Fibroblast of skin of right biceps (primary cell): ENCODE measurements around the gene CLASP1.
"Not testable (repeated sequence)": the region's sequence is repeated elsewhere in the genome, so short reads cannot be mapped to it uniquely, and the experiment has no call there.

ENCODE experiments used
- DNase-seq: peaks from one replicate; pipeline ENCODE4 v3.0.0-alpha.2; 2013

CLASP1 gene

DNA sequence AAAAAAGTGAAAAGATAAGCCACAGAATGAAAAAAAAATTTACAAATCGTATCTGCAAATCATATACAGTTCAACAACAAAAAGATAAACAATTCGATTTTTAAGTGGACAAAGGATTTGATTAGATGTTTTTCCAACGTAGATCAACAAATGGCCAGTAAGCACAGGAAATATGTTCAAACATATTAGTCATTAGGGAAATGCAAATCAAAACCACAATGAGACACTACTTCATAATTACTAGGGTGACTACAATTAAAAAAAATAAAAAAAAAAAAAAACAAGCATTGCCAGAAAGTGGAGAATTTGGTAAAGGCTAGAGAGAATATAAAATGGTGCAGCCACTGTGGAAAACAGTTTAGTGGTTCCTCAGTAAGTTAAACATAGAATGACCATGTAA, 156.9 kb downstream of the CLASP1 start:
- DNase-seq = no peak

DNA sequence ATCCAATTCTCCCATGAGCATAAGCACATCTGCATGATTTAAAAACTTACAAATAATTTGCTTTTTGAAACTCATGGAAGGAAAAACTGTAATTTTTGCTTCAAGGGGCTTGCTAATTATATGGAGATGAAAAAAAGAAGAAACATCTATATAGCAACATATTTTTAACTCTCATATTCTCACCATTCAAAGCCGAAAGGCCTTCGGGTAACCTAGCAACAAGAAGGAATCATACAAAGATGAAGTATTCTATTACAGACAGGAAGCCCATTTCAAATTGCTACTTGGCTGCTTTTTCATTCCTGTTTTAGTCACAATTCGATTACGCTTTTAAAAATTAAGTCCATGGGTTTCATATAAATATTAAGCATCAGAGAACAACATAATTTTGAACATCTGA, 157.7 kb downstream of the CLASP1 start:
- DNase-seq = no peak

DNA sequence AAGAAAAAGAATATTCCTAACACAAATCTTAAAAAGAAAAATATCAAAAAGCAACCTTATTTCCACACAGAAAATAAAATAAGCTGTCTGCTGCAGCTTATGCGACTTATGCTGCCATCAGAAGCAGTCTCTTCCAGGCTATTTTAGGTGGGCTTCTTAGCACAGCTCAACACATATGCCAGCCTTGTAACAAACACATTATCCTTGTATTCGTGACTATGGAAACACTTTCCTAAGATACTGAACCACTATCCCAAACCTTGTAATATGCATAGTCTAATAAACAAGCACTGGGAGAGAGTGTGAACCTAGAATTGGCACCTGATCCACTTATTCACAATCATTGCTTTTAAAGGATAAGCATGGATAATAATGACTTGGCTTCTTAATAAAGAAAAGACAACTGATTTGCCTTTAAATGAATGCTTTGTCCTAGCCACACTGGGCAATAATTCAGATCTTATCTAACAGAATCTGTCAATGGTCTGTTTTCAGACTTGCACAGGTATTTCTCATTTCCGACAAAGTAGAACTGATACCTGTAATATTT, 158.6 kb downstream of the CLASP1 start:
- DNase-seq = no peak

DNA sequence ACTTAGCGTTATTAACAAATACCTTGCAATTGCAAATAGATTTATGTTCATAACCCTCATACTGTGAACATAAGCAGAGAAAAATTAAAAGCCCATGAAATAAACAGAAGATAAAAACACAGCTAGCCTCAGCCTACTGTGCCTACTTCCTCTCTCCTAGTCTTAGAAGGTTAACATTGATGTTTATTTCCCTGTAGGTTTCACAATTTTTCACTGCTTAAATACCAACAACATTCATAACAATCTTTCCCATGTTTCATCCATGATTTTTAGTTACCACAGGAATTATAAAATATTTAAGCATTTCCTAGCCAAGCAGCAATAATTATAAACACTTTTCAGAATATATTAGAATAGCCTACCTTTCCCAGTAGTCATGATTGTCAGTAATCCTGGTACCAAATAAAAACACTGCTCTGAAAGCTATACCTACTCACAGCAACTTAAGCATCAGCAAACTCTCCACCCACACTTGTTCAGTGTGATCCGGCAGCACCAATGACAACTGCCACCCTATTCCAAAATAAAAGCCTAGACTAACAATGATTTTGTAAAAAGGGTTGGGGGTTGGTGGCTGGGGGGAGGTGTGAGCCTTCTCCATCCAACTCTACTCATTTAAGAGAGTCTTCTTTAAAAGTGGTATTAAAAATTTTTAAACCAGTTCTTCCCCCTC, 159.2 kb downstream of the CLASP1 start:
- DNase-seq = peak; percentile 32

DNA sequence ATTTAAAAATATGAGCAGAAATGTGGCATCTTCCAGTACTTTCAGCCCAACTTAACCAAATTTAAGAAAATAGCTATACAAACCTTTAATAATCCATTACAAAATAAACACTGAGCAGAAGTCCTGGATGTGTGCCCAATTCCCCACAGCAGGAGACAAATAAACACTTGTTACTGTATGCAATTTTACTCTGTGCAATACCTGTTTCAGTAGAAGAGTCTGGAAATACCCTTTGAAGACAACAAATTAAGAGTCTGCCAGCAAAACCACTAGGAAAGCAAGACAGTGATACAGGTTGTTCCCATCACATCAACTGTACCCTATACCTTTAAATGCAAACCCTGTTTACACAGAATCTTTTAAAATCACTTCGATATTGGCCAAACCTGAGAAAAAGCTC, 160.0 kb downstream of the CLASP1 start:
- DNase-seq = no peak

DNA sequence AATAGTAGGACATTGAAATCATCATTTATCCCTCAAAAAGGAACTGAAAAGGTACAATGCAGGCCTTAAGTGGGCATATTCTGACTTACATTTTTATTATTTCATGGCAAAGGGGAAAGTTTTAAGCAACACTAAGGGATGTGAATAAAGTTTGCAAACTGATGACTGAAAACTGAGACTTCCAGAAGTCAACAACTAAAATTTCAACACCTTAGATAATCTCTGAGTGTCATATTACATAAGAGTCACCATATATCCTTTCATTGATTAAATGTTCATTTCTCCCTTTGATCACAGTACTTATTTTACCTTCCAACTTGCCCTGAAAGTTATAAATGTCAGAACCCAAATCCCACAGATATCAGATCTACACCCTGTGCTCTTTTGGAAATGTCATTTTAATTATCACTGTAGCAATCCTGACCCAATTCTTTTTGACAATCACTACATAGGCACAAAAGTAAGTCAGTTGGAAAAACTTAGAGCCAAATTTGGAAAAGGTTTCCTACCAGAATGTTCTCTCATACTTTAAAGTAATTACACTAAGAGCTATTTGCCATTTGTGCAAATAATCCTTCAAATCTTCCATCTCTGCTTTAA, 163.0 kb downstream of the CLASP1 start:
- no peak for DNase-seq

DNA sequence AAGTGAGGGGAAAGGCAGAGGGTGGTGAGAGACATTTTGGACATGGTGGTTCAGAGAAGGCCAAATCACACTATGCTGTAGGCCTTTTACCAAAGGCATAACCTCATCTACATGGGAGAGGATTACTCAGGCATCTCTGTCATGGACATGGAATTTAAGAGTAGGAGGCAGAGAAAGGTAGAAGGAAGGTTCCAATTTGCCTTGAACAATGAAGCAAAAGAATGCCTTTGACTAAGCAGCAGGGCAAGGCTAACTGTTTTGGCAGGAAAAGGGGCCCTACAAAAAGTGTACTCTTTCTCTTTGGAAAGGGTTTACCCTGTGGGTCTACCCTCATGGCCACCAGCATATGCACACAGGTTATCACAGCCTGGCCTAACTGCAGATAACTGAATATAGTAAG, 164.2 kb downstream of the CLASP1 start:
- peak; percentile 83 for DNase-seq

DNA sequence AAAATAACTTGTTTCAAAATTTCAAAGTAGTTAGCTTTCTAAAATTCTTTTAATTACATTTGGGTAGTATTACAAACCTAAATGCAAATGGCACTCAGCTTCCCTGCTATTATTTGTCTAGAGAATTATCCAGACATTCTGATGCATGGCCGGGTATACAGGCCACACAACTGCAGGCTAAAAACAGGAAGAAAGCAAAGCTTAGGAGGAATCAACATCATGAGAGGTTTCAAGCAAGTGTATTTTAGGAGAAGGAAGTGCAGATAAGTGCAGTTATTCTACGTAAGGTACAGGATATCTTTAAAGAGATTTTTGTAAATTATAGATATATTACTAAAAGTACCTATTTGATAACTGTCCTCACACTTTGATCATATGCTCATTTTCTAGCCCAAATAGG, 165.4 kb downstream of the CLASP1 start:
- no peak for DNase-seq

DNA sequence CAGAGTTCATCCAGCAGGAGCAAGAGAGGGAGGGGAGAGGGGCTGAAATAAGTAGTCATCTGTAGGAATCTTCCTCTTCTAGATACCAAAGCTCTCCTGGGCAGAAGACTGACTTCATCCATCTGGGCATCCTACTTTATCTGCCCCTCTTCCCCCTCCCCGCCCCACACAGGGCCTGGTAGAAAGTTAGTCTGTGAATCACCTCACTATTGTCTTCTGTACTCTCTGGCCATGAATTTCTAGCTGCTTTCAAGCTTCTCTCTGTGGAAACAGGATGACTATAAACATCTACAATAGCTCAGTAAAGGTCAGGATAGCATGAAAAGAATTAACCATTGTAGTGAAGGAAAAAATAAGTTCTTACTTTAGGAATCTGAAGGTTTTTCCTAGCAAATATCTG, 166.2 kb downstream of the CLASP1 start:
- peak; percentile 45 for DNase-seq

DNA sequence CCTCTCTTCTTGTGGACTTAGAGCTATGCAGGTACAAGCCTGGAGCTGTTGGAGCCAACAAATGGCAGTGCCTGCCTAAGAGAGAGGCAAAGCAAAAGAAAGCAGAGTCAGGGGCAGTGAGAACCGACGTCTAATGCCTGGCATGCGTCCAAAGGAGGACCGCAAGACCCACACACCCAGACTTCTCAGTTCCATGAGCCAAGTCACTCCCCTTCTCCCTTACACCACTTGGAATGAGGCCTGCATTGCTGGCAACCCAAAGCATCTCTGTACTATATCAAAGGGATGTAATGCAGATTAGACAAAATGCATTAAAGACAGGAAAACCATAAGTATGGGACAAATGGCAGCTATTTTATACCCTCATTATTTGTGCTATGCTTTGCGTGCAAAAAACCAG, 168.4 kb downstream of the CLASP1 start:
- DNase-seq = peak; percentile 97

DNA sequence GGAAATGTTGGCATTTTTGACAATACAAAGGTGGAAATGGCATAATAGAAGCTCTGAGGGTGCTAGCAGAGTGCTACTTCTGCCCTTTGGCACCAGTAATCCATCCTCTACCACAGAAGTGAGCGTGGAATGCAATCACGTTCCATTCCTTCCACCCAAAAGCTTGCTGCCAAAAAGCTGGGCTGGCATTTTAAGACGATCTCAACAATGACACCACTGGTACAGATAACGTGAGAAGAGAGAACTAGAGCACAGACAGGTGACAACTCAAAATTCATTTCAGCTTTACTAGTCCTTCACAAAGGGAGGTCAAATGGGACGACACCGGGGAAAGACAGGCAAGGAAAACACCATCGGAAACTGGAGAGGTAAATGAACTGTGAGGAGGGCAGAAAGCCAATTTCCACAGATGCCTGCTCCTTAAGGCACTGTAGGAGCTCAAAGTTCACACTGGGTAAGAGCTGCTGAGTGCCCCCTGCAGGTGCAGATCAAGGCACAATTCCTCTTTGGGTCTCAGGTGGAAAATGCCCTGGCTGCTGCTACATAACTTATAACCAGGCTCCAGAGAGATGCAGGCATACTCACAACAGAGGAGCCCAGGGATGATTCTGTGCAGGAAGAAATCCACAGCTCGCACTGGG, 169.3 kb downstream of the CLASP1 start:
- DNase-seq = peak; percentile 36

DNA sequence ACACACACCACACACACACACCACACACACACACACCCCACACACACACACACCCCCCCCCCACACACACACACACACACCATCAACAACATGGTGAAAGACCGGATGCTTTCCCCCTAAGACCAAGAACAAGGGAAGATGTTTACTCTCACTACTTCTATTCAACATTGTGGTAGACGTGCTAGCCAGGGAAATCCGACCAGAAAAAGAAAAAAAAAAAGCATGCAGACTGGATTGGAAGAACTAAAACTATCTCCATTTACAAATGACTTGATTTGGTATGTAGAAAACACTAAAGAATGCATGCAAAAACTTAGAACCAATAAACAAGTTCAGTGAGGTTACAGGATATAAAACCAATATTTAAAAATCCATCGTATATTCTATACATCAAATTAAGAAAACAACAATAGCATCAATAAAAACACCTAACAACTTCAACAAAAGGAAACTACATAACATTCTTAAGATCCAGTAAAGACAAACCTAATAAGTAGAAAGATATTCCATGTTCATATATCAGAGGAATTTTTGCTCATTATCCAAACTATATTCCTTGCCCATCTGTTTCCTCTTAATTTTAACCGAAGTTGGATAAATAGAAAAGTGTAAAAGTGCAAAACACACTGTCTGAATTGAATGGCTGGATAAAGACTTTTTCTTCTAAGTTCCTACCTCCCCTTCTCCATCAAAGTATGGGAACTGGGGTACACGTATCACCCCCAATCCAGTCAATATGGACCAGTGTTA, 170.1 kb downstream of the CLASP1 start:
- peak; percentile 34 for DNase-seq

DNA sequence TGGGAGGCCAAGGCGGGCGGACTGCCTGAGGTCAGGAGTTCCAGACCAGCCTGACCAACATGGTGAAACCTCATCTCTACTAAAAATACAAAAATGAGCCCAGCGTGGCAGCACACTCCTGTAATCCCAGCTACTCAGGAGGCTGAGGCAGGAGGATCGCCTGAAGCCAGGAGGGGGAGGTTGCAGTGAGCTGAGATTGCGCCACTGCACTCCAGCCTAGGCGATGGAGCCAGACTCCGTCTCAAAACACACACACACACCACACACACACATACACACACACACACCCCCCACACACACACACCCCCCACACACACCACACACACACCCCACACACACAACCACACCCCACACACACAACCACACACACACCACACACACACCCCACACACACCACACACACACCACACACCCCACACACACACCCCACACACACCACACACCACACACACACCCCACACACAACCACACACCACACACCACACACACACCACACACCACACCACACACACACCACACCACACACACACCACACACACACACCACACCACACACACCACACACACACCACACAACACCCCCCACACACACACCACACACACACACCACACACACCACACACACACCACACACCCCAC, 170.8 kb downstream of the CLASP1 start:
- not testable (repeated sequence) for DNase-seq

DNA sequence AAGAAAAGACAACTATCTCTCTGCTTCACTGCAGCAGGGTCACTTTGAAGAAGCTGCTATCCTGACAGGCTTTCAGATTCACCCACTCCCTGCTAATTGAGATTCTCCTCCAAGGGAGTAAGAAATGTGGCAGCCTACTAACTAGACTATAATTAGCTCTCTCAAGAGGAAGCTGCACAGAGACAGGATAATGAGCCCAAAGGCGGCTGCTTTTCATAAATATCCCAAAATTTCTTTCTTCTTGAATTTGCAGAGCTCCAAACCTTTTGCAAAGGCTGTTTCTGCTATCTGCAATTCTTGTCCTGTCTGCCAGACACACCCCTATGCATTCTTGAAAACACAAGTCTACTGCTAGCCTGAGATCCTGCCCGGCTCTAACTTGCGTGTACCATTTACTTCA, 172.6 kb downstream of the CLASP1 start:
- DNase-seq = no peak

DNA sequence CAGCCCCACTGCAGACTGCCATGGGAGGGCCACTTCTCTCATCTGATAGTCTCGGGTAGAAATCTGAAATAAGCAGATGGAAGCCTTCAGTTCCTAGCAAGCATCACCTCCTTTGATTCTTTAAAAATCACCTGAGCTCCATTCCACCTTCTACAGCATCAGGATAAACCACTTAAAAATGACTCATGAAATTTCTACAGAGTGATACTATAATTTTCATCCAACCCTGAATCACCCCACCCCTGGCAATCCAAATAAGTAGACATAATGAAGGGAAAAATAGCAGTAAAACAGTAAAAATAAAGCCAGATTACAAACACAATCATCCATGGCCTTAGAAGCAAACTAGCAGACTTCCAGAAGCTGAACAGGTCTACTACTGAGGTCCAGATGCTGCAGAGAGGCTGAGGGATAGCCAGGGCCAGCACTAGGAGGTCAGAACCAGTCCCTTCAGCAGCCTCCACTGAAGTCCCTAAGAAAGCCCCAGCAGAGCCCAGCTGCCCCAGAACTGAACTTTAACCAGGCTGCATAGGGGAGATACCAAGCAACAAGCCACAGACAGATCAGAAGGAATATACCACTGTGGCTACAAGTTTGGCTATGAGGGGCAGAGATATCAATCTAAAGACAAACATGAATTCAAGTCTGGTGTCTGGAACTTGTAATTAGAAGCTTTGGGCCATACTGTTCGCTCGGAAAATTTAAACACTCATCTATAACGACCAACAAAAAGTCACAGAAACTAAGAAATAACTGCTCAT, 173.3 kb downstream of the CLASP1 start:
- DNase-seq = peak; percentile 22

DNA sequence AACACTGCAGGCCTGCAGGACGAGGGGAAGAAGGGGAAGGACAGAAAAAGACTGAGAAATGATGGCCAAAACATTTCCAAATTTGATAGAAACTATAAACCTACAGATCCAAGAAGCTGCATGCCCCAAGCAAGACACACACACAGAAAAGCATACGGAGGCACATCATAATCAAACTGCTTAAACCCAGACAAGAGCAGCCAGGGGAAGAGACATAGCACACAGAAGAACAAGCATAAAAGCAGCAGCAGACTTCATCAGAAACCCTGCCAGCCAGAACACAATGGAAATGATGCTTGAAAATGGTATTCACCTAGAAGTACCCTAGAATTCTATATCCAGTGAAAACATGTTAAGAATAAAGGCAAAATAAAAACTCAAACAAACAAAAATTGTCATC, 175.8 kb downstream of the CLASP1 start:
- DNase-seq = no peak

DNA sequence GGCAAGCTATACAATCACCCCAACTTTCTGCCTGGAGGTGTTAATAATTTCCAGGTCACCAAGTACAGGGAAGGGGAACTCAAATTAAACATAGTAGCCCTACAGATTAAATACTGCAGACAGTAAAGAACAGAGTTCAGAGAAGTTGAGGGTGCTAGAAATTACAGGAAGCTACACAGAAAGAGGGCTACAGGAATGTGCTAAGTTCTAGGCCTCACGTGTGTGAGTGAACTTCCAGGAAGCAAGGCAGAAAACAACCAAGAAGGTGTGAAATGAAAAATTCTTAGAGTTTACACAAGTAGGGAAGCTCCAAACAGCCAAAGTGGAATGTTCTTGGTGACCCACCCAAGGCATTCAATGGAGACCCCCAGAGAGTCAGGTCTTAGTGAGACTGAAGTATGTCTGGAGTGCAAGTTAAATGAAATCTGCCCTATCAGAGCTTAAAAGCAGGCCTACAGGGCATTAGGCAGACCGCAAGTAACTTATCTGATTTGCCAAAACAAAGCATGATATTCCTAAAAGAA, 176.7 kb downstream of the CLASP1 start:
- DNase-seq = no peak

DNA sequence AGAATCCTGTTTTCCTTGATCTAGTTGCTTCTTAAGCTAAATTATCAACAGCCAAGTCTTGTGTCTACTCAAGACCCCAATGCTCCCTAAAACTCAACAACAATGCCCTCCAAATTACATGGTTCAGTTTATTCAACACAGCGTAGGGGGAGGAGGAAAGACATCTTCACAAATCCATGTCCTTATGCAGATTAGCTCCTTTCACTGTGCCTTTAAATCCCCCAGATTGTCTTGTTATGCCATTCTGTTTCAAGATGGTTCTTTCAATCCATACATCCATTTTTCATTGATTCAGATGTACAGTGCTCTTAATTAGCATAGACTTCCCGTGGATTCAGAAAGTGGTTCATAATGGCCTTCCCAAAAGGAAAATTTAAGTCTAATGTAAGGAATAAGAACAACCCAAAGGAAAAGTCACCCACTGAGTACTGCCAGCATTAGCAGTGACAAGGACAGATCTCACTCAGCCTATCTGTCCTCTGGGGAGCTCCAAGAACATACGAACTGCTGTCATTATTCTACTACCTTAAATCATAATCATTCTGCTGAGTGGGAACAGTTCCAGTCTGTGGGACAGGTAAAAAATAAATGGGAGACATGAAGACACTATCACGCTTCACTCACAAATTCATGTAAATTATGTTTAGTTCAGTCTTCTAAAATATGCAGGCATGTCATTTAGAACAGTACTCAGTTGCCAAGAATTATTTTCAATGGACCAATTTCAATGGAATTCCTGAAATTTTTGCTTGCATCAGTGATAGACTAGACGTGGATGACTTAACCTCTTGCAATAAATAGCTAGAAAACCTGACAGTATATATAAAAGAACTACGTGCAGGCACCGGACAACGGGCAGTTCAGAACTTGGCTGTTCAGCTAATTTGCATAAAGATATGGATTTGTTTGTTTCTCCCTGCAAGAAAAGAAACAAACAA, 177.5 kb downstream of the CLASP1 start:
- peak; percentile 88 for DNase-seq

DNA sequence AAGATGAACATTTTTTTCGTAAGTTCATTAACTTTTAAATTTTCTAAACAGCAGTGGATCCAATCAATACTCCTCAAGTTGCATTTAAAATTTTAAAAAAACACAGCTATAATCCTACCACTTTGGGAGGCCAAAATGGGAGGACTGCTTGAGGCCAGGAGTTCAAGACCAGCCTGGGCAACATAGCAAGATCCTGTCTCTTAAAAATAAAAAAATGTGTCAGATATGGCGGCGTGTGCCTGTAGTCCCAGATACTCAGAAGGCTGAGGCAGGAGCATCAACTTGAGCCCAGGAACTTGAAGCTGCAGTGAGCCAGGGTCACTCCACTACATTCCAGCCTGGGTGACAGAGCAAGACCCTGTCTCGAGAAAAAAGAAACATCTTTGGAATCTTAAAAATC, 178.3 kb downstream of the CLASP1 start:
- no peak for DNase-seq

DNA sequence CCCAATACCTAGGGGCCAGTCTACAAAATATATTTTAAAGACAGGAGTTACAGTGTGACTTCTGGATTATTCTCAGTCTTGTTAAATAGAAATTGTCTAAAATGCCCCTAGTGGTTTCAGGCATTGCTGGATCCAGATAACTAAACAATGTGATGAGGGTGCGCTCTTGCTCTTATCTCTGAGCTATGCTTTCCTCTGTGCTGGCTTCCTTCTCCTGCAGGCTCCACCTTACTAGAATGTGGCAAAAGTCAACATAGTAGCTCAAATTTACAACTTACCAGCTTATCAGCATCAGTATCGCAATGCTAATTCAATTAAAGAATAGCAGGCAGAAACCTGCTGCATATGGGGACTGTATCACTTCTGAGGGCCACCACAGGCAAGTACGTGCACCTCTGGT, 179.9 kb downstream of the CLASP1 start:
- no peak for DNase-seq

DNA sequence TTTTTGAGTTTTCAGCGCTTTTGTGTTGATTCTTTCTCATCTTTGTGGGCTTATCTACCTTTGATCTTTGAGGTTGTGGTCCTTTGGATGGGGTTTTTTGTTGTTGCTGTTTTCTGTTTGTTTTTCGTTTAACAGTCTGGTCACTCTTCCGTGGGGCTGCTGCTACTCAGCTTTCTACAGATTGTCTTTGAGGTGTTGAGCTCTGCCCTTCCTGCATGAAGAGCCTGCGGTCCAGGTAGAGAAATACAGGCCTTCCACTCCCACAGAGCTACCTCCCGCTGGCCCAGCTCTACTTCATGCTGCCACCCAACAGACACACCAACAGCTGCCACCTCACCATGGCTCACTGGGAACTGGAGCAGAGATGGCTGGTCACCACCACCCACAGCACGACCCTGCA, 180.3 kb downstream of the CLASP1 start:
- no peak for DNase-seq
